K562 (cell line): ENCODE measurements around the gene GRM2. TPM values are rescaled to one million over a fixed set of nuclear protein-coding genes. Genes with fewer than 3 reads are reported as not detected.

ENCODE experiments used
- ATAC-seq: fragments of 200-7000 bp; cut with Tn5 transposase; 3 replicates; pipeline ENCODE4 v1.9.1; 2020; ENCODE audit warnings: moderate library complexity
- BruUV-seq: library from RNA; stranded (reverse); fragments of 400-500 nt; replicated peaks from 2 replicates; lab custom pipeline; 2021; lab: Mats Ljungman, UMichigan
- CTCF ChIA-PET: fragments of 300-600 bp; formaldehyde crosslinking; extraction: SDS; loops from one replicate; lab custom pipeline; 2021; ENCODE audit warnings: low intra/inter-chr PET ratio; lab: Yijun Ruan, JAX
- POLR2A ChIA-PET: fragments of 300-600, 350-650 bp; sonication (Branson Sonifier 250); formaldehyde crosslinking; extraction: SDS; loops from one replicate; lab custom pipeline; 2021; ENCODE audit warnings: antibody characterized with exemption, inconsistent platforms; lab: Yijun Ruan, JAX
- DNase-seq, 4 experiments: peaks; one replicate each; pipeline versions ENCODE4 v3.0.0 to v3.0.0-alpha.2; 2011 to 2018; ENCODE audit warnings: low spot score in 3 of 4, mixed read lengths in 3 of 4; ENCODE audit errors: extremely low read depth in 1 of 4
- FAIRE-seq: peaks from 2 replicates; lab custom pipeline; 2011; peaks lifted over from hg19 to GRCh38; lab: Jason Lieb, UNC
- H2AFZ ChIP-seq: 2 replicates; pipeline ENCODE4 v1.6.0; 2011; ENCODE audit warnings: low read depth, low read length, control low read depth, inconsistent platforms
- H3K27ac ChIP-seq: fragments of 200-600 bp; 3 replicates; pipeline ENCODE4 v1.8.0; 2011; ENCODE audit warnings: low read depth, mild to moderate bottlenecking, control low read depth, inconsistent platforms, low read length, moderate library complexity, mixed read lengths; ENCODE audit errors: extremely low read depth
- H3K27me3 ChIP-seq, 2 experiments: fragments of 300-600 bp in 1 of 2; 2 replicates in 1 of 2; 3 replicates in 1 of 2; pipeline versions ENCODE4 v1.6.0 to v1.8.0; 2011; ENCODE audit warnings: inconsistent platforms in 2 of 2, low read length in 2 of 2, mild to moderate bottlenecking in 1 of 2, mixed read lengths in 1 of 2, moderate library complexity in 1 of 2; ENCODE audit not compliant: control insufficient read depth in 2 of 2, insufficient read depth in 2 of 2
- H3K36me3 ChIP-seq: fragments of 300-600 bp; 3 replicates; pipeline ENCODE4 v1.8.0; 2011; ENCODE audit warnings: mild to moderate bottlenecking, low read length, inconsistent platforms; ENCODE audit not compliant: control insufficient read depth, insufficient read depth
- H3K4me1 ChIP-seq, 2 experiments: fragments of 200-600 bp in 1 of 2; replicated peaks in 1 of 2; 2 replicates in 1 of 2; 3 replicates in 1 of 2; pipeline versions ENCODE4 v1.5.1 to v1.8.0; 2011; ENCODE audit warnings: inconsistent platforms in 2 of 2, low read length in 2 of 2, mild to moderate bottlenecking in 1 of 2, mixed read lengths in 1 of 2, moderate library complexity in 1 of 2; ENCODE audit not compliant: control insufficient read depth in 2 of 2, insufficient read depth in 2 of 2
- H3K4me2 ChIP-seq: 2 replicates; pipeline ENCODE4 v1.6.1; 2011; ENCODE audit warnings: low read length, control low read depth, inconsistent platforms, mixed read lengths; ENCODE audit not compliant: insufficient read depth
- H3K4me3 ChIP-seq: fragments of 200-600 bp; sonication (generic), shearing (Covaris generic); 2 replicates; pipeline ENCODE4 v1.5.1; 2016; ENCODE audit warnings: control low read depth, inconsistent platforms
- H3K79me2 ChIP-seq: fragments of 200-600 bp; 3 replicates; pipeline ENCODE4 v1.8.0; 2011; ENCODE audit warnings: low read length, inconsistent platforms; ENCODE audit not compliant: control insufficient read depth, insufficient read depth
- H3K9ac ChIP-seq, 2 experiments: 2 replicates each; pipeline versions ENCODE4 v1.6.0 to v1.6.1; 2011; ENCODE audit warnings: low read depth in 2 of 2, low read length in 2 of 2, control low read depth in 1 of 2, inconsistent platforms in 1 of 2, mild to moderate bottlenecking in 1 of 2, mixed read lengths in 1 of 2; ENCODE audit not compliant: insufficient read depth in 1 of 2
- H3K9me1 ChIP-seq: one replicate; pipeline ENCODE4 v1.6.0; 2011; ENCODE audit warnings: inconsistent platforms, mild to moderate bottlenecking, low read length, moderate library complexity; ENCODE audit not compliant: control insufficient read depth, insufficient read depth
- H3K9me3 ChIP-seq: replicated peaks from 2 replicates; pipeline ENCODE4 v1.5.1; 2011; ENCODE audit warnings: low read depth, low read length, inconsistent platforms; ENCODE audit not compliant: control insufficient read depth, insufficient read depth
- H4K20me1 ChIP-seq: replicated peaks from 2 replicates; pipeline ENCODE4 v1.6.1; 2011; ENCODE audit warnings: low read length, inconsistent platforms, mixed read lengths; ENCODE audit not compliant: control insufficient read depth, insufficient read depth
- ARID2 ChIP-seq: fragments of 450-650 bp; IDR thresholded peaks from 2 replicates; pipeline ENCODE4 v1.6.1; 2017; ENCODE audit warnings: antibody characterized with exemption, mild to moderate bottlenecking
- BACH1 ChIP-seq: fragments of 200-800 bp; sonication (Bioruptor generic); IDR thresholded peaks from 2 replicates; pipeline ENCODE4 v1.6.1; 2016; ENCODE audit warnings: missing genetic modification characterization, missing compliant biosample characterization
- CBX2 ChIP-seq: fragments of 200-600 bp; sonication (generic); IDR thresholded peaks from one replicate; pipeline ENCODE4 v1.6.1; 2012; ENCODE audit warnings: mild to moderate bottlenecking, low read length, inconsistent platforms; ENCODE audit not compliant: insufficient read depth, poor library complexity, severe bottlenecking
- E2F4 ChIP-seq: sonication (generic); formaldehyde crosslinking; IDR thresholded peaks from 2 replicates; pipeline ENCODE4 v1.8.0; 2022; ENCODE audit warnings: mild to moderate bottlenecking, low read depth, missing genetic modification reagents
- GTF2B ChIP-seq: IDR thresholded peaks from 2 replicates; pipeline ENCODE4 v1.6.1; 2011; ENCODE audit not compliant: insufficient read length; ENCODE audit errors: extremely low read depth
- NR2F6 ChIP-seq: fragments of 450-650 bp; formaldehyde crosslinking; IDR thresholded peaks from 2 replicates; pipeline ENCODE4 v1.4.0; 2020; ENCODE audit warnings: mild to moderate bottlenecking
- RCOR1 ChIP-seq, 2 experiments: IDR thresholded peaks; 2 replicates each; pipeline ENCODE4 v1.6.1; 2012; ENCODE audit warnings: low read depth in 2 of 2, low read length in 2 of 2, borderline replicate concordance in 1 of 2, improper control_type of control experiment in 1 of 2
- RREB1 ChIP-seq: fragments of 250-450 bp; sonication (Bioruptor Pico); IDR thresholded peaks from 2 replicates; pipeline ENCODE4 v1.4.0; 2020
- SREBF1 ChIP-seq: fragments of 150-350 bp; IDR thresholded peaks from 2 replicates; pipeline ENCODE4 v1.6.1; 2014; ENCODE audit warnings: antibody characterized with exemption, low read depth, low read length, borderline replicate concordance
- SUPT5H ChIP-seq: fragments of 450-650 bp; IDR thresholded peaks from 2 replicates; pipeline ENCODE4 v1.6.1; 2016
- TAL1 ChIP-seq: fragments of 450-650 bp; IDR thresholded peaks from 2 replicates; pipeline ENCODE4 v1.6.1; 2016; ENCODE audit warnings: mild to moderate bottlenecking
- TCF3 ChIP-seq: sonication (generic); formaldehyde crosslinking; IDR thresholded peaks from 2 replicates; pipeline ENCODE4 v1.4.0; 2020; ENCODE audit warnings: mild to moderate bottlenecking, missing genetic modification reagents
- ZNF511 ChIP-seq: sonication (generic); formaldehyde crosslinking; IDR thresholded peaks from 2 replicates; pipeline ENCODE4 v1.8.0; 2022; ENCODE audit warnings: mild to moderate bottlenecking, missing genetic modification reagents
- WGBS: fragments of 100-300 bp; shearing (Covaris generic); methylation state at CpG from one replicate; pipeline ENCODE4 v1.1.6; 2016; ENCODE audit warnings: low coverage, mixed read lengths; ENCODE audit not compliant: insufficient coverage; ENCODE audit errors: missing lambda C conversion rate; 5-methylcytosine and 5-hydroxymethylcytosine counted together
- in situ Hi-C: fragments of 300-500 bp; cut with MboI; formaldehyde crosslinking; loops from 4 replicates; pipeline ENCODE4 v1.15.0; 2018; ENCODE audit warnings: inconsistent platforms, mixed read lengths
- intact Hi-C: fragments of 100-400 bp; cut with micrococcal nuclease; formaldehyde crosslinking; loops from 2 replicates; pipeline ENCODE4 v1.14.2; 2022
- polyA plus RNA-seq, 8 experiments: library from polyadenylated mRNA; depleted of rRNA in 4 of 8; stranded (reverse) in 5 of 8; unstranded in 3 of 8; fragments of >200 nt; fragmentation: Nextera tagmentation in 2 of 8; fragmentation: Illumina TruSeq in 1 of 8; extraction: Ambion mirVana in 2 of 8; extraction: Trizol in 1 of 8; gene quantifications; 2 replicates each; pipeline versions ENCODE4 v1.2.1 to v1.2.3, GENCODE V29; 2011 to 2014; ENCODE audit warnings: inconsistent platforms in 1 of 8, missing spikeins in 1 of 8
- total RNA-seq, 7 experiments: library from RNA; depleted of rRNA in 6 of 7; stranded (reverse); fragments of >200 nt in 6 of 7; fragmentation: Illumina TruSeq in 2 of 7; extraction: Trizol in 2 of 7; gene quantifications; 2 replicates each; pipeline versions ENCODE4 v1.2.1 to v1.2.3, GENCODE V29; 2011 to 2021; ENCODE audit warnings: low replicate concordance in 1 of 7

GRM2 gene
- total and polyA plus RNA-seq, 9 of the 15 experiments (the other 6 are each of a cell fraction or from before 2014, with no cell fraction given) = not detected

- H3K4me2 ChIP-seq = no peak overlapping the region
- H3K36me3 ChIP-seq = peaks cover 51% of the 10 kb centered on the region; the same call in 2 of the 3 replicates
- peaks cover 7% of the 10 kb centered on the region for H3K9me1 ChIP-seq
- no peak overlapping the region for H3K4me3 ChIP-seq
- DNase-seq (peak; percentile 43 to 54 (median 44)), ATAC-seq (no peak), FAIRE-seq (no peak)
- peaks cover 18 to 25% of the 10 kb centered on the region in 2 experiments for H3K4me1 ChIP-seq
- ChIA-PET POLR2A (no interaction called here), CTCF (no interaction called here)
- no peaks in the 10 kb centered on the region; the same call in none of the 3 replicates for H3K79me2 ChIP-seq
- intact Hi-C loops = no loop called here
- H3K9me3 ChIP-seq = no peaks in the 10 kb centered on the region
- in situ Hi-C loops = loop anchor here (25.0 kb wide), 1 partner anchor 1049 kb away; no protein-coding TSS in a partner anchor
- no peaks in the 10 kb centered on the region for H3K27me3 ChIP-seq
- H3K27ac ChIP-seq = no peak overlapping the region
- 67% methylated on average over 3 of the region's 10 CpGs for WGBS
- no peak overlapping the region for H3K9ac ChIP-seq
- no TSS peak for BruUV-seq
- H4K20me1 ChIP-seq = 0 out of 2 replicates have a peak, but pooled peaks cover 6% of the 10 kb centered on the region
- H2AFZ ChIP-seq = no peak overlapping the region
- TF ChIP-seq NR2F6 = no peak
- TF ChIP-seq RCOR1 (IDR thresholded peaks at IDR 0.05; ENCODE audit: borderline replicate concordance in 1 of 2, low read depth in 2 of 2, low read length in 2 of 2) = no peak
- no peak for TF ChIP-seq GTF2B
- no peak for TF ChIP-seq RREB1 (CRISPR knock-in tag)
- TF ChIP-seq ARID2 = no peak
- no peak for TF ChIP-seq BACH1 (tag)
- TF ChIP-seq TAL1 = no peak
- no peak for TF ChIP-seq CBX2
- no peak for TF ChIP-seq ZNF511 (CRISPR knock-in tag)
- no peak for TF ChIP-seq E2F4 (CRISPR knock-in tag)
- no peak for TF ChIP-seq SREBF1
- TF ChIP-seq SUPT5H = no peak
- TF ChIP-seq TCF3 = peak; percentile 7; the same call in 1 of the 2 replicates
Measured at GRCh38 chr3:51686512-51687215, 20.2 kb upstream of the GRM2 start.
